ENCODE results near the gene MCEMP1.

MCEMP1 gene

DNA sequence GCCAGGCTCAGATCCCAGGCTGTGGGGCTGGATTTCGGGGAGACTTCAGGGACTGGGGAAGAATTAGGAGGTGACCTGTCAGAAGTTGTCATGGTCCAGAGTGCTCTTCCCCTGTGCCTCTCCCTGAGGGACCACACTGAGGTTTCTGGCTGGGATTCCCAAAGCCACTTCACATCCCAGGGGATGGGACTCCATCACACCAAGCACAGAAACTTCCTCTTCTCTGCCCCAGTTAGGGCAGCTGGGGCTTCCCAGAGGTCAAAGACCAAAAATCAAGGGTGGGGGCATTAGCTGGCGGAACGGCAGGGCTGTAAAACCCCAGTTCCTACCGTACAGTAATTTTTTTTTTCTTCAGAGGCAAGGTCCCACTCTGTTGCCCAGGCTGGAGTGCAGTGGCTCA, 17.6 kb downstream of the MCEMP1 start:
- TF ChIP-seq, protein P1, sequence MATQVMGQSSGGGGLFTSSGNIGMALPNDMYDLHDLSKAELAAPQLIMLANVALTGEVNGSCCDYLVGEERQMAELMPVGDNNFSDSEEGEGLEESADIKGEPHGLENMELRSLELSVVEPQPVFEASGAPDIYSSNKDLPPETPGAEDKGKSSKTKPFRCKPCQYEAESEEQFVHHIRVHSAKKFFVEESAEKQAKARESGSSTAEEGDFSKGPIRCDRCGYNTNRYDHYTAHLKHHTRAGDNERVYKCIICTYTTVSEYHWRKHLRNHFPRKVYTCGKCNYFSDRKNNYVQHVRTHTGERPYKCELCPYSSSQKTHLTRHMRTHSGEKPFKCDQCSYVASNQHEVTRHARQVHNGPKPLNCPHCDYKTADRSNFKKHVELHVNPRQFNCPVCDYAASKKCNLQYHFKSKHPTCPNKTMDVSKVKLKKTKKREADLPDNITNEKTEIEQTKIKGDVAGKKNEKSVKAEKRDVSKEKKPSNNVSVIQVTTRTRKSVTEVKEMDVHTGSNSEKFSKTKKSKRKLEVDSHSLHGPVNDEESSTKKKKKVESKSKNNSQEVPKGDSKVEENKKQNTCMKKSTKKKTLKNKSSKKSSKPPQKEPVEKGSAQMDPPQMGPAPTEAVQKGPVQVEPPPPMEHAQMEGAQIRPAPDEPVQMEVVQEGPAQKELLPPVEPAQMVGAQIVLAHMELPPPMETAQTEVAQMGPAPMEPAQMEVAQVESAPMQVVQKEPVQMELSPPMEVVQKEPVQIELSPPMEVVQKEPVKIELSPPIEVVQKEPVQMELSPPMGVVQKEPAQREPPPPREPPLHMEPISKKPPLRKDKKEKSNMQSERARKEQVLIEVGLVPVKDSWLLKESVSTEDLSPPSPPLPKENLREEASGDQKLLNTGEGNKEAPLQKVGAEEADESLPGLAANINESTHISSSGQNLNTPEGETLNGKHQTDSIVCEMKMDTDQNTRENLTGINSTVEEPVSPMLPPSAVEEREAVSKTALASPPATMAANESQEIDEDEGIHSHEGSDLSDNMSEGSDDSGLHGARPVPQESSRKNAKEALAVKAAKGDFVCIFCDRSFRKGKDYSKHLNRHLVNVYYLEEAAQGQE (IDR thresholded peaks at IDR 0.05; ENCODE audit: insufficient read depth in 1 of 2, low read depth in 2 of 2, low read length in 2 of 2) = no peak
- TF ChIP-seq TAF1 (IDR thresholded peaks at IDR 0.05; ENCODE audit: borderline replicate concordance, insufficient read depth, low read length) = no peak
- TF ChIP-seq POLR2AphosphoS5 (IDR thresholded peaks at IDR 0.05; ENCODE audit: low read depth, low read length) = no peak
- TF ChIP-seq SIN3A (IDR thresholded peaks at IDR 0.05; ENCODE audit: borderline replicate concordance, insufficient read depth, low read length) = no peak
- TF ChIP-seq FOXP2 (optimal IDR thresholded peaks at IDR 0.05; ENCODE audit: borderline replicate concordance, extremely low read depth, extremely low read length, insufficient read depth) = no peak

DNA sequence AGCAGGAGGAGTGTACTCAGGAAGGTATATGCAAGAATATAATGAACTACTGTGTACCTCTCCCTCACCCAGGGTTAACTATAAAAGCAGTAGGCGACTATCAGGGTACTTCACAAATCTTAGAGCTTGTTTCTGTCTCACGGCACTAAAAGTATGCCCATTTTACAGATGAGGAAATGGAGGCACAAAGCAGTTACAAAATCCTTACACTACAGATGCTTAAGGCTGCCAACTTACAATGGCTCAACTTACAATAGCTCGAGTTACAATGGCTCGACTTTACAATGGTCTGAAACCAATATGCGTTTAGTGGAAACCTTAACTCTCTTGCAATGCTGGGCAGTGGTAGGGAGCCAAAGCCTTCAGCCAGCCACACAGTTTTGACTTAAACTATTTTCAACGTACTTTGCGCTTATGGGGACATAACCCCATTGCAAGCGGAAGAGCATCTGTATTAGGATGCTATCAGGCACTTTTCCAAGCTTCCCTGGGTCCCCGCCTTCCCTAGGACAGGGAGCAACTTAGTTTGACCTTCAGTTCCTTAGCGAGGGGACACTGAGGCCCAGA, 20.9 kb downstream of the MCEMP1 start:
- TF ChIP-seq FOXP2 (optimal IDR thresholded peaks at IDR 0.05; ENCODE audit: borderline replicate concordance, extremely low read depth, extremely low read length, insufficient read depth) = no peak
- TF ChIP-seq TAF1 (IDR thresholded peaks at IDR 0.05; ENCODE audit: borderline replicate concordance, insufficient read depth, low read length) = no peak
- TF ChIP-seq, protein P1 (IDR thresholded peaks at IDR 0.05; ENCODE audit: insufficient read depth in 1 of 2, low read depth in 2 of 2, low read length in 2 of 2) = no peak
- TF ChIP-seq SIN3A (IDR thresholded peaks at IDR 0.05; ENCODE audit: borderline replicate concordance, insufficient read depth, low read length) = no peak
- TF ChIP-seq POLR2AphosphoS5 (IDR thresholded peaks at IDR 0.05; ENCODE audit: low read depth, low read length) = no peak

DNA sequence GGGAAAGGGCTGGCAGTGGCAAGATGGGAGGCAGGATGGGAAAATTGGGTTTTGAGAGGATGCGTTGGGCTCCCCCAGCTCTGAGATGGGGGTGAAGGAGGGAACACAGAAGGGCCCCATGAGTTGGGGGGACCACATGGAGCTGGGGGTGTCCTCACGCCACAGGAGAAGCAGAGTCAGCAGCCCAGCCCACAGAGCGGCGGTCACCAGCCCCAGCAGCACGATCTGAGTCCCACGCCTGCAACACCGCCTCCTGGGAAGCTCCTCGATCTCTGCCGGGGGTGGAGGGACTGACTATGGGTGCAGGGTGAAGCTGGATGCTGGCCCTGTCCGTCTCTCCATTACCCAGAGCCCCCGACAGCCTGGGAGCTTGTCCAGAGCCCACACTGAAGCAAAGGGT, 21.7 kb downstream of the MCEMP1 start:
- TF ChIP-seq TAF1 (IDR thresholded peaks at IDR 0.05; ENCODE audit: borderline replicate concordance, insufficient read depth, low read length) (no peak), POLR2AphosphoS5 (IDR thresholded peaks at IDR 0.05; ENCODE audit: low read depth, low read length) (no peak), FOXP2 (optimal IDR thresholded peaks at IDR 0.05; ENCODE audit: borderline replicate concordance, extremely low read depth, extremely low read length, insufficient read depth) (no peak), SIN3A (IDR thresholded peaks at IDR 0.05; ENCODE audit: borderline replicate concordance, insufficient read depth, low read length) (no peak)
- TF ChIP-seq, protein P1 (IDR thresholded peaks at IDR 0.05; ENCODE audit: insufficient read depth in 1 of 2, low read depth in 2 of 2, low read length in 2 of 2) = no peak

DNA sequence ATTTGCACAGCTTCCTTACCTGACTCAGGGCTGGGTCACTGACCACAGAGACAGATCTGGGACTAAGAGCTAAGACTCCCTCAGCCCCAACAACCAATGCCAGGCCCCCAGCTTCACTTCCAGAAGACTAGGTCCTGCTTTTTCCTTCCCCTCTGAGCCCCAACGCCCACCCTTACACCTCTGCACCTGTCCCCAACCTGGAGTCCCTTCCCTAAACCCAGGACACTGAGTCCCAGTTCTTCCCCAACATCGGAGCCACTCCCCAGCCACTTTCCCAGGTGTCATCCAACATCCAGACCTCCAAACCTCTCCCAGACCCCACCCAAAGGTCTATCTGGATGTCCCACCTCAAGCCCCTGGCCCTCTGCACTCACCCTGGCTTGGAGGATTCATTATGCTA, 22.1 kb downstream of the MCEMP1 start:
- TF ChIP-seq SIN3A (IDR thresholded peaks at IDR 0.05; ENCODE audit: borderline replicate concordance, insufficient read depth, low read length) = no peak
- TF ChIP-seq FOXP2 (optimal IDR thresholded peaks at IDR 0.05; ENCODE audit: borderline replicate concordance, extremely low read depth, extremely low read length, insufficient read depth) = no peak
- no peak for TF ChIP-seq POLR2AphosphoS5 (IDR thresholded peaks at IDR 0.05; ENCODE audit: low read depth, low read length)
- TF ChIP-seq, protein P1 (IDR thresholded peaks at IDR 0.05; ENCODE audit: insufficient read depth in 1 of 2, low read depth in 2 of 2, low read length in 2 of 2) = no peak
- TF ChIP-seq TAF1 (IDR thresholded peaks at IDR 0.05; ENCODE audit: borderline replicate concordance, insufficient read depth, low read length) = no peak

Measured in PFSK-1 (cell line).